WERI-Rb-1 (cell line): ENCODE measurements around the gene PAQR3.

ENCODE experiments used
- DNase-seq: peaks from one replicate; pipeline ENCODE4 v3.0.0-alpha.2; 2020
- H3K27ac ChIP-seq: fragments of 250-450 bp; sonication (Bioruptor Pico); 2 replicates; pipeline ENCODE4 v1.5.1; 2020; ENCODE audit warnings: mild to moderate bottlenecking, moderate library complexity
- H3K27me3 ChIP-seq: fragments of 250-450 bp; sonication (Bioruptor Pico); 2 replicates; pipeline ENCODE4 v1.5.1; 2021; ENCODE audit warnings: mild to moderate bottlenecking, low read depth, moderate library complexity; ENCODE audit not compliant: insufficient read depth, severe bottlenecking
- H3K36me3 ChIP-seq: fragments of 250-450 bp; sonication (Bioruptor Pico); 2 replicates; pipeline ENCODE4 v1.5.1; 2020; ENCODE audit warnings: mild to moderate bottlenecking, moderate library complexity
- H3K4me3 ChIP-seq: 2 replicates; pipeline ENCODE4 v1.5.1; 2011; ENCODE audit warnings: low read depth, mild to moderate bottlenecking, control low read depth, low read length
- H3K9me3 ChIP-seq: fragments of 250-450 bp; sonication (Bioruptor Pico); 2 replicates; pipeline ENCODE4 v1.5.1; 2021; ENCODE audit warnings: mild to moderate bottlenecking, moderate library complexity; ENCODE audit not compliant: severe bottlenecking
- TF ChIP-seq, protein P1 (sequence below): IDR thresholded peaks from 2 replicates; pipeline ENCODE4 v1.5.1; 2011; ENCODE audit warnings: low read depth, mild to moderate bottlenecking, control low read depth, inconsistent platforms, low read length

The PAQR3 gene

DNA sequence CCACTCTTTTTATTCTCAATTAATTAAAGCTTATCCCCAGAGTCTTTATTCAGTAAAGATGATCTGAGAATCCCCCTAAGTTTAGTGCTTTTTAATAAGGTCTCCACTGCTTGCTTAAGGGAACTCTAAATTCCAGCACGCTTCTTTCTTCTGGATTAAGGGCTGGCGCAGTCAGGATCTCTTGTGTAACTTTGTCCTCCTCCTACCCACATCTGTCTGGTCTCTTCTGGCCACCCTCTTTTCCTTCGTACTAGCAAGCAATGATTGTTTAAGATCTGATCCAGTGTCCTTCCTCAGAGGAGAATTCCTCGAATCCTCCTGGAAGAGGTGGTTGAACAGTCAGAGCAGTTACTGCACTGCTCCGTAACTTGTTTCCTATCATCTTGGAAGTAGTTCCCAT is 14.0 kb upstream of the PAQR3 start:
- Histone ChIP-seq H3K27ac (no peak overlapping the region), H3K9me3 (no peaks in the 10 kb centered on the region), H3K4me3 (no peak overlapping the region), H3K36me3 (no peaks in the 10 kb centered on the region), H3K27me3 (no peaks in the 10 kb centered on the region)
- DNase-seq = no peak
- TF ChIP-seq, protein P1, sequence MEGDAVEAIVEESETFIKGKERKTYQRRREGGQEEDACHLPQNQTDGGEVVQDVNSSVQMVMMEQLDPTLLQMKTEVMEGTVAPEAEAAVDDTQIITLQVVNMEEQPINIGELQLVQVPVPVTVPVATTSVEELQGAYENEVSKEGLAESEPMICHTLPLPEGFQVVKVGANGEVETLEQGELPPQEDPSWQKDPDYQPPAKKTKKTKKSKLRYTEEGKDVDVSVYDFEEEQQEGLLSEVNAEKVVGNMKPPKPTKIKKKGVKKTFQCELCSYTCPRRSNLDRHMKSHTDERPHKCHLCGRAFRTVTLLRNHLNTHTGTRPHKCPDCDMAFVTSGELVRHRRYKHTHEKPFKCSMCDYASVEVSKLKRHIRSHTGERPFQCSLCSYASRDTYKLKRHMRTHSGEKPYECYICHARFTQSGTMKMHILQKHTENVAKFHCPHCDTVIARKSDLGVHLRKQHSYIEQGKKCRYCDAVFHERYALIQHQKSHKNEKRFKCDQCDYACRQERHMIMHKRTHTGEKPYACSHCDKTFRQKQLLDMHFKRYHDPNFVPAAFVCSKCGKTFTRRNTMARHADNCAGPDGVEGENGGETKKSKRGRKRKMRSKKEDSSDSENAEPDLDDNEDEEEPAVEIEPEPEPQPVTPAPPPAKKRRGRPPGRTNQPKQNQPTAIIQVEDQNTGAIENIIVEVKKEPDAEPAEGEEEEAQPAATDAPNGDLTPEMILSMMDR = no peak

DNA sequence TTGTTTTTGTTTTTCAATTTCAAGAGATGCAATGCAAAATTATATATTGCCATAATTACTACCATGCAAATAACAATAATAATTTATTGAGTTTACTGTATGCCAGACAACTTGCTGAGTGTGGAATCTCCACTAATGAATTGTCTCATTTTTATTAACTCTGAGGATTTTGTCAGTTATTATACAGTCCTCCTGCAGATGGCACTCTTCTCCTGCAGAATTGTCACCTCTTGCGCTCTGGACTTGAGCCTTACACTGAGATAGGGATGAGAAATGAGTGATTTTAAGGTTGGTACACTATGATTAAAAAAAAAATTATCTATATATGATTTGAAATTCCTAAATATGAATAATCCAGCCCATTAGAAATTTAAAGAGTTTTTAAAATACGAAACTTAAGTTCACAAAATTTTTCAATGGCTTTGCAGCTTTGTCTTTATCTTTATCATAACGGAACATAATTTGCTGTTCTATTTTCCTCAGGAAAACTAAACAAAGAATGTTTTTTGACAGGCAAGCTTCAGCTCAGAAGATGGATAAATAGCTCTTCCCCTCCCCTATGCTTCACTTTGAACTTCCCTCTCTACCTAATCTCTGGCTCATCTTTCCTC is 12.7 kb upstream of the PAQR3 start:
- no peaks in the 10 kb centered on the region for H3K9me3 ChIP-seq
- no peaks in the 10 kb centered on the region for H3K36me3 ChIP-seq
- no peak overlapping the region for H3K4me3 ChIP-seq
- TF ChIP-seq, protein P1 = peak; percentile 42; the same call in 1 of the 2 replicates
- DNase-seq = peak; percentile 19
- H3K27ac ChIP-seq = no peak overlapping the region
- no peaks in the 10 kb centered on the region for H3K27me3 ChIP-seq

GRCh38 chr4:78949735-78950134 is 10.5 kb upstream of the PAQR3 start:
- DNase-seq = no peak
- Histone ChIP-seq H3K27ac (no peak overlapping the region; the same call in 1 of the 2 replicates), H3K27me3 (no peaks in the 10 kb centered on the region), H3K36me3 (no peaks in the 10 kb centered on the region), H3K4me3 (no peak overlapping the region), H3K9me3 (peaks cover 3% of the 10 kb centered on the region)
- TF ChIP-seq, protein P1 = no peak

- Histone ChIP-seq H3K36me3 (no peaks in the 10 kb centered on the region), H3K9me3 (peaks cover 3% of the 10 kb centered on the region), H3K4me3 (no peak overlapping the region), H3K27ac (no peak overlapping the region), H3K27me3 (no peaks in the 10 kb centered on the region)
- TF ChIP-seq, protein P1 = no peak
- DNase-seq = no peak
Observed at GRCh38 chr4:78945651-78946179, 6.5 kb upstream of the PAQR3 start.

- no peak overlapping the region for H3K27ac ChIP-seq
- no peak for DNase-seq
Observed at GRCh38 chr4:78944381-78944780, 5.1 kb upstream of the PAQR3 start.

More at GRCh38 chr4:78944381-78944780, 5.1 kb upstream of the PAQR3 start:
- Histone ChIP-seq H3K9me3 (peaks cover 3% of the 10 kb centered on the region), H3K36me3 (no peaks in the 10 kb centered on the region), H3K4me3 (no peak overlapping the region), H3K27me3 (no peaks in the 10 kb centered on the region)
- TF ChIP-seq, protein P1 = no peak
